HG03159 (cell line): Measurements from ENCODE around the gene LEF1.

Experiments
- ATAC-seq: cut with Tn5 transposase; IDR thresholded peaks from one replicate; pipeline ENCODE4 v1.9.1; 2021; ENCODE audit warnings: mild to moderate bottlenecking, moderate library complexity; ENCODE audit not compliant: unreplicated experiment

LEF1 gene

GRCh38 chr4:108168671-108169523 lies at the start of gene LEF1:
LEF1 (minus strand) TSS chr4:108168932; CDS start chr4:108167767, 1,165 bp downstream.
- ATAC-seq = peak; percentile 33

GRCh38 chr4:108216510-108216909 lies 47.8 kb upstream of the LEF1 start:
- ATAC-seq = no peak

- ATAC-seq = no peak
These were observed 46.3 kb upstream of the LEF1 start for GRCh38 chr4:108215055-108215454.

DNA sequence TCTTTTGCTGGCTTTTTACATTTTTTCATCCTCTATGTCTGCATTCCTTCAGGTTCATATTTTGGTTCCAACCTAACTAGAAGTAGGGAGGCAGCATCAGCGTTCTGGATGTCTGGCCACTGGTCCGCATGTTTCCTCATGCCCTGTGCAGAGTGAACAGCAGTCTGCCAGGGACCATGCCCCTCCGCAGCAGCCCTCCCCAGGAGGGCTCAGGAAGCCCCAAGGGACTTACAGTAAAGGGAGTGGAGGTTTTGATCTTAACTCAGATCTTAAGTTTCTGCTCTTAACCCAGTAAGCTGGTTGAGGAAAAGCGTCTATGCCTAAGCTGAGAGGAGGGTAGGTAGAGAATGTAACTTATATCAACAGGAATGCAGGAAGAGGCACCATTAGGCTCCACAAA lies 45.0 kb upstream of the LEF1 start:
- no peak for ATAC-seq

DNA sequence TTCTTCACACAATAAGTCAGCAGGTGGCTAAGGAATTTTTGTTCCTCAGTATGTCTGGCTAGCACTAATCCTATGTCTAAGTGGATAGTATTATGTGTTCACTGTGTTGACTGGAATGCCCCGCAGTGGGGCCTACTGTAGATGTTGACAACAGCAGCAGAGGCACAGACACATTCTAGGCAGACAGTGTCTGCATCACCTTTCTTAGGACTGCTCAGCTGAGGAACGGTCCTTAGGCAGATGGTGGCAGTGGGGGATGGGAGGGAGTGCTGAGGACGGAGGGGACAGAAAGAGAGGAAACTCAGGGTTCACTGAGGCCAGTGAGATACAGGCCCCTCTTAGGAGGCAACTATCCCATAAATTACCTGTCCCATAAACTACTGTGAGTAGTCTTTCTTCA lies 44.6 kb upstream of the LEF1 start:
- ATAC-seq = no peak

- no peak for ATAC-seq
These were observed 42.5 kb upstream of the LEF1 start for GRCh38 chr4:108210989-108211835.

GRCh38 chr4:108209489-108209888 lies 40.8 kb upstream of the LEF1 start:
- no peak for ATAC-seq

DNA sequence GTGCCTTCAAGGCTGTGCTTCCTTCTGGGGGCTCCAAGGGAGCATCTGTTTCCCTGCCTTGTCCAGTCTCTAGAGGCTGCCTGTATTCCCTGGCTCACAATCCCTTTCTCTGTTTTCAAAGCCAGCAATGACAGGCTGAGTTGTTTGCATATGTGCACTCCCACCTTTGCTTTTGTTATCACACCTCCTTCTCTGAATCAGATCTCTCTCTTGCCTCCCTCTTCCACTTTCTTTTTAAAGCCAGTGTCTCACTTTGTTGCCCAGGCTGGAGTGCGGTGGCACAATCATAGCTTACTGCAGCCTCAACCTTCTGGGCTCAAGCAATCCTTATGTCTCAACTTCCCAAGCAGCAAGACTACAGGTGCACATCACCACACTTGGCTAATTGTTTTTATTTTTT lies 37.1 kb upstream of the LEF1 start:
- no peak for ATAC-seq

DNA sequence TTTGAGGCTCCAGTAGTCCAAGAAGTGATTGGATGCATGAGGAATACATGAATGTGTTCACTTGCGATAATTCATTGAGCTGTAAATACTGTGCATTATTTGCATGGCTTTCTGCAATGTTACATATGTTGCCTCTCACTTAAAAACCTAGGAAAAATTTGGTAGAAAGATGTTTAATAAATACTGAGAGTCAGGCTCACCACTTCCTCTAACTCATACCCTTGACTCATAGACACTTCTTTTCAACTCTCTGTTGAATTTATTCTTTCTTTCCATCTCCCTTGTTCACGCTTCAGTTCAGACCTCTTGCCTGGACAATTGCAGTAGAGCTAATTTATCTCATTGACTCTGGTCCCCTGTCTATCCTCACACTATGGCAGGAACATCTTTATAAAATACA lies 35.8 kb upstream of the LEF1 start:
- ATAC-seq = no peak

DNA sequence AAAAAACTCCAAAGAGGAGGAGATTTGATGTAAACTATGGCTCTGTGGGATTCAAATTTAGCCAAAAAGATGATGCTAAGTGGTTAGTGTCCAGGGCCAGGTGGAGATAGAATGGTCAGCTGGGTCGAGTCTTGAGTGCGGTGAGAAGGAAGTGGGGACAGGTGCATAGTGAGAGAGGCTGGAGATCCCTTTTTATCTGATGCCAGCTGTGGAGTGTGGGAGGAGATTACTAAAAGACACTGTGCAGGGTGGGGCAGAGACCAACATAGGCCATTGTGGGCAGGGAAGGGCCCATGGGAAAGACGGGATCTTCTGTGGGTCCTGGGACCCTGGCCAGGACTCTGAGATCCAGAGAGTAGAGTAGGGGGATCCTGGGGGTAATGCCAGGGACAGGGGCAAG lies 34.6 kb upstream of the LEF1 start:
- no peak for ATAC-seq

DNA sequence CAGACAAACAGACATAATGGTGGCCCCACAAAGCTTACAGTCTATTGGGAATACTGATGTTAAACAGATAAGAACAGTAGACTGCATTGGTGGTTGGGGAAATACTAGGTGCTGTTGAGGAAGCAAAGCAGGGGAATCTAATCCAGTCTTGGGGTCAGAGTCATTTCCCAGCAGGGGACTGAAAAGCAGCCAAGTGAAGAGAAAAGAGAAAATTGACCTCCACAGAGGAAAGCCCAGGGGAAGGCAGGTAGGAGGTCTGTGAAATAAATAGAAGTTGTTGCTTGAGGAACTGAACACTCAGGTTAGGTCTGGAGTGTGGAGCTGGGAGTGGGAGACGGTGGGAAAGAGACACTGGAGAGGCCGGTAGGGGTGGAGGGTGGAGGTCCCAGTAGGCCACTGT lies 33.0 kb upstream of the LEF1 start:
- ATAC-seq = no peak

DNA sequence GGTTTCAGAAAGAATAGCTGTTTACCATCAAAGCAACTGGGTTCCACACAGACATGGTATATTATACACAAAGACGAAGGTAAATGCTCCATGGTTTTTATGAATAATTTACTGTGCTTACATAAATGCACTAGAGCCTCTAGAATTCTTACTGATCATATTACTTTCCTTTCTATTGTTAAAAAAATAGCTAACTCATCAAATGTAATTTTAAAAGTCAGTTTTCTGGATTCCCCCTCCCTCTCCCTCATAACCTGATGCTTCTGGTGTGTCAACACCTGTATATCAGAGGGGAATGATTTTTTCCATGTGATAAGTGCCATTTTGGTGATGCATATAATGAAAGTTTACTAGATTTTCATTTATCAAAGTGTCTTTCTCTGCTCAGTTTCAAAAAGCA lies 31.1 kb upstream of the LEF1 start:
- no peak for ATAC-seq

- ATAC-seq = no peak
These were observed 25.3 kb upstream of the LEF1 start for GRCh38 chr4:108193886-108194672.

GRCh38 chr4:108192935-108193334 lies 24.2 kb upstream of the LEF1 start:
- ATAC-seq = no peak

GRCh38 chr4:108192056-108192455 lies 23.3 kb upstream of the LEF1 start:
- ATAC-seq = no peak

DNA sequence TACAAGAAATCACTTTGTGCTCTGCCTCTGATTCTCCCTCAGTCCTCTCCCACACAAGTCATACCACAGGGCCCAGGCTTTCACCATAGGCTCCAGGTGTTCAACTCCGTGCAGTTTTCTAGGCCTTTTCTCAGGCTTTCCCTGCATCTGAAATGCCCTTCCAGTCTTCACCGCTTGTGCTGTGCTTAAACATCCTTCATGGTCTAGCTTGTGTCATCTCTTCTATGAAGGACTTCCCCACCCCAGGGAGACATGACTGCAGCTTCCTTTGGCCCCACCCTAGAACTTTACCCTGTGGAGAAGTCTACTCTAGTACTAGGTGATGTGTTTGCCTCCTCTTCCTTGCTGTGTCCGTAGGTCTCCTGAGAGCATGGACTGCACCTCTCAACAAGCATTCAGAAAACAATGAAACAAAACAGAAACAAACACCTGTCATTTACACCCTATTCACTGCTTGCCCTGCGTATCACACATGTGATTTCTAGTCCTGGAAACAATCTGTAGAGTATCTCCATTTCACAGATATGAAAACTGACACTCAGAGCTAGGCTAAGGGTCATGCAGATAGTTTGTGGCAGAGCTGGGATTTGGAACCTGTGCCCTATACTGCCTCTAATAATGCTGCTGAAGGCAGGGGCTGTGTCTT lies 22.7 kb upstream of the LEF1 start:
- no peak for ATAC-seq

- ATAC-seq = no peak
These were observed 20.0 kb upstream of the LEF1 start for GRCh38 chr4:108188770-108189169.

GRCh38 chr4:108185252-108185651 lies 16.5 kb upstream of the LEF1 start:
- ATAC-seq = no peak

DNA sequence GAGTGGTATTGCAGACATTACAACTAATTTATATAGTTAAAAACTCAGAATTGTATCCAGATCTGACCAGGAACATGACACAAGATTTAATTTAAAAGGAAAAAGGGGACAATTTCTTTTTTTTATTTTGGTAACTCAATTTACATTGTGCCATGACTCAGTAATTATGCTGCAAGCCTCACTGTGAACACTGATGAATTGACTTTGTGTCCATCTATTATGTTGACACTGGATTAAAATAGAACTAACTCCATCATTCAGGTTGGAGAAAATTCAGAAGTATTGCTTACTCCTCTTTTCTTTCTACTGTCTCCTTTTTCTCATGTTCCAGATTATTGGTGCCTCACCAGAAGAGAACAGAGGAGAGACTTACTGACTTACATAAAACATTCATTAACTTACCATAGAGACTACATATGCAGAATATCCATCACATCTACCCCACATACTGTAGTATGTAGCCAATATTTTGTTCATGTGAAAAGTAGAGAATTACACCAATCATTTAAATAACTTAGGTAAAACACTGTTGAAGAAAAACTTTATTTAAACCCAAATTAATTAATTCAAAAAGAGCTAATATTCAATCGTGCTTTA lies 15.8 kb upstream of the LEF1 start:
- no peak for ATAC-seq

GRCh38 chr4:108181704-108182103 lies 13.0 kb upstream of the LEF1 start:
- peak; percentile 72 for ATAC-seq
